ENCODE results near the gene NRXN3.

NRXN3 gene

GRCh38 chr14:78202163-78202562 is 32.0 kb downstream of the NRXN3 start:
- Histone ChIP-seq H3K27ac (ENCODE audit: low read depth, low read length, poor library complexity, severe bottlenecking) (no peak overlapping the region), H3K4me1 (ENCODE audit: insufficient read depth, low read length, severe bottlenecking) (no peaks in the 10 kb centered on the region), H3K4me2 (ENCODE audit: low read length) (no peak overlapping the region), H3K27me3 (ENCODE audit: insufficient read depth, low read length) (no peaks in the 10 kb centered on the region), H3K4me3 (ENCODE audit: low read depth, low read length, poor library complexity, severe bottlenecking) (no peak overlapping the region), H3K9me2 (ENCODE audit: low read depth, low read length) (no peaks in the 10 kb centered on the region), H3K36me3 (ENCODE audit: insufficient read depth, low read length) (no peaks in the 10 kb centered on the region), H4K20me1 (ENCODE audit: insufficient read depth, low read length) (no peaks in the 10 kb centered on the region), H3K9ac (ENCODE audit: low read length) (no peak overlapping the region), H3K9me3 (ENCODE audit: low read length) (no peaks in the 10 kb centered on the region), H2AFZ (ENCODE audit: low read length) (no peak overlapping the region), H3F3A (ENCODE audit: insufficient read depth, low read length) (no peaks in the 10 kb centered on the region), H3K79me2 (ENCODE audit: insufficient read depth, low read length) (no peaks in the 10 kb centered on the region)
- TF ChIP-seq CTCF (IDR thresholded peaks at IDR 0.05; ENCODE audit: low read length) = no peak
- no peak for TF ChIP-seq EZH2 (IDR thresholded peaks at IDR 0.05; ENCODE audit: borderline replicate concordance, low read length)

GRCh38 chr14:78202976-78203375 is 32.8 kb downstream of the NRXN3 start:
- H2AFZ ChIP-seq (ENCODE audit: low read length) = no peak overlapping the region
- no peak overlapping the region for H3K27ac ChIP-seq (ENCODE audit: low read depth, low read length, poor library complexity, severe bottlenecking)
- H3K27me3 ChIP-seq (ENCODE audit: insufficient read depth, low read length) = no peaks in the 10 kb centered on the region
- H4K20me1 ChIP-seq (ENCODE audit: insufficient read depth, low read length) = no peaks in the 10 kb centered on the region
- H3K9me2 ChIP-seq (ENCODE audit: low read depth, low read length) = no peaks in the 10 kb centered on the region
- no peak overlapping the region for H3K4me3 ChIP-seq (ENCODE audit: low read depth, low read length, poor library complexity, severe bottlenecking)
- no peaks in the 10 kb centered on the region for H3K9me3 ChIP-seq (ENCODE audit: low read length)
- no peaks in the 10 kb centered on the region for H3K36me3 ChIP-seq (ENCODE audit: insufficient read depth, low read length)
- H3K4me1 ChIP-seq (ENCODE audit: insufficient read depth, low read length, severe bottlenecking) = no peaks in the 10 kb centered on the region
- TF ChIP-seq CTCF (IDR thresholded peaks at IDR 0.05; ENCODE audit: low read length) (no peak), EZH2 (IDR thresholded peaks at IDR 0.05; ENCODE audit: borderline replicate concordance, low read length) (no peak)
- H3K79me2 ChIP-seq (ENCODE audit: insufficient read depth, low read length) = no peaks in the 10 kb centered on the region
- H3F3A ChIP-seq (ENCODE audit: insufficient read depth, low read length) = no peaks in the 10 kb centered on the region
- H3K9ac ChIP-seq (ENCODE audit: low read length) = no peak overlapping the region
- H3K4me2 ChIP-seq (ENCODE audit: low read length) = no peak overlapping the region

GRCh38 chr14:78207414-78207813 is 37.2 kb downstream of the NRXN3 start:
- TF ChIP-seq CTCF (IDR thresholded peaks at IDR 0.05; ENCODE audit: low read length) = no peak
- TF ChIP-seq EZH2 (IDR thresholded peaks at IDR 0.05; ENCODE audit: borderline replicate concordance, low read length) = no peak
- no peaks in the 10 kb centered on the region for H3K36me3 ChIP-seq (ENCODE audit: insufficient read depth, low read length)
- H3F3A ChIP-seq (ENCODE audit: insufficient read depth, low read length) = no peaks in the 10 kb centered on the region
- H3K4me1 ChIP-seq (ENCODE audit: insufficient read depth, low read length, severe bottlenecking) = no peaks in the 10 kb centered on the region
- no peak overlapping the region for H3K27ac ChIP-seq (ENCODE audit: low read depth, low read length, poor library complexity, severe bottlenecking)
- no peaks in the 10 kb centered on the region for H3K9me2 ChIP-seq (ENCODE audit: low read depth, low read length)
- no peaks in the 10 kb centered on the region for H3K27me3 ChIP-seq (ENCODE audit: insufficient read depth, low read length)
- H3K9me3 ChIP-seq (ENCODE audit: low read length) = no peaks in the 10 kb centered on the region
- H2AFZ ChIP-seq (ENCODE audit: low read length) = no peak overlapping the region
- H3K4me2 ChIP-seq (ENCODE audit: low read length) = no peak overlapping the region
- no peak overlapping the region for H3K9ac ChIP-seq (ENCODE audit: low read length)
- H3K79me2 ChIP-seq (ENCODE audit: insufficient read depth, low read length) = no peaks in the 10 kb centered on the region
- H3K4me3 ChIP-seq (ENCODE audit: low read depth, low read length, poor library complexity, severe bottlenecking) = no peak overlapping the region
- no peaks in the 10 kb centered on the region for H4K20me1 ChIP-seq (ENCODE audit: insufficient read depth, low read length)

All from OCI-LY1 (cell line).